HCT116 (cell line): ENCODE data around the gene IQCK.

Experiments
- CTCF ChIP-seq, 3 experiments: fragments of 200-600 bp in 1 of 3; sonication (generic) in 1 of 3; IDR thresholded peaks in 2 of 3; conservative IDR thresholded peaks in 1 of 3; 2 replicates each; pipeline ENCODE4 v1.5.1; 2012 to 2017; ENCODE audit warnings: low read depth in 2 of 3, low read length in 2 of 3, antibody characterized with exemption in 1 of 3, borderline replicate concordance in 1 of 3, control low read depth in 1 of 3, mild to moderate bottlenecking in 1 of 3, mixed read lengths in 1 of 3, mixed run types in 1 of 3, moderate library complexity in 1 of 3; ENCODE audit not compliant: insufficient read depth in 1 of 3
- EZH2phosphoT487 ChIP-seq: fragments of 200-600 bp; IDR thresholded peaks from 2 replicates; pipeline ENCODE4 v1.6.1; 2018; ENCODE audit warnings: antibody characterized with exemption, borderline replicate concordance
- JUND ChIP-seq: IDR thresholded peaks from 2 replicates; pipeline ENCODE4 v1.6.1; 2012
- YY1 ChIP-seq: IDR thresholded peaks from 2 replicates; pipeline ENCODE4 v1.6.1; 2011; ENCODE audit warnings: low read length, low read depth, moderate library complexity, mild to moderate bottlenecking; ENCODE audit not compliant: insufficient replicate concordance; ENCODE audit errors: extremely low read depth
- ZNF274 ChIP-seq: fragments of 200-500 bp; sonication (Bioruptor generic); IDR thresholded peaks from 2 replicates; pipeline ENCODE4 v1.6.1; 2014; ENCODE audit warnings: mild to moderate bottlenecking, low read depth, low read length, inconsistent platforms

- no peak for TF ChIP-seq YY1
- no peak for TF ChIP-seq CTCF (IDR thresholded peaks at IDR 0.05 in 2 of 3, conservative IDR thresholded peaks at IDR 0.05 in 1 of 3; ENCODE audit: borderline replicate concordance in 1 of 3, insufficient read depth in 1 of 3, low read depth in 2 of 3, low read length in 2 of 3)
- no peak for TF ChIP-seq JUND
- no peak for TF ChIP-seq EZH2phosphoT487
- TF ChIP-seq ZNF274: no peak
These were observed 176.5 kb downstream of the IQCK start for GRCh38 chr16:19894586-19894985.
